SU-DHL-6 (cell line): ENCODE results near the gene NEU1.

Experiments
- EZH2phosphoT487 ChIP-seq: fragments of 200-600 bp; sonication (generic), shearing (Covaris generic); conservative IDR thresholded peaks from 2 replicates; pipeline ENCODE4 v1.6.1; 2018; ENCODE audit warnings: mild to moderate bottlenecking, antibody characterized with exemption, low read length, moderate library complexity, mixed read lengths
- TF ChIP-seq, protein P1 (sequence below): fragments of 200-600 bp; sonication (generic); IDR thresholded peaks from one replicate; pipeline ENCODE4 v1.5.1; 2017; ENCODE audit warnings: antibody characterized with exemption, mild to moderate bottlenecking, low read length, moderate library complexity; ENCODE audit not compliant: insufficient read depth, poor library complexity, severe bottlenecking

DNA sequence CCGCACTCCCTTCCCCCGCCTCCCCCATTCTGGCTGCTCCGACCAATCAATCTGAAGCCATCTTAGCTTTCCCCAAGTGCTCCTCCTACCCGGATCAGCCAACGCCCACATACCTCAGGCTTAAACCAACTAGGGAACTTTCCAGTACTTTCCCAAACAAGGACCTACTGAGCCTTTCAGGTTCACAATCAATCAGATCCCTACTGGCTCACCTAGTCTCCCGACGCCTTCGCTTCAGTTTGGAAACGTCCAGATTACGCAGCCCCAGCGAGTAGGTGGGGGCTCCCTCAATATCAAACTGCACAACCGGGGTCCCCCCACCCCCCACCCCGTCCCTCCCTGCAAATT lies 48.0 kb downstream of the NEU1 start:
- TF ChIP-seq, protein P1, sequence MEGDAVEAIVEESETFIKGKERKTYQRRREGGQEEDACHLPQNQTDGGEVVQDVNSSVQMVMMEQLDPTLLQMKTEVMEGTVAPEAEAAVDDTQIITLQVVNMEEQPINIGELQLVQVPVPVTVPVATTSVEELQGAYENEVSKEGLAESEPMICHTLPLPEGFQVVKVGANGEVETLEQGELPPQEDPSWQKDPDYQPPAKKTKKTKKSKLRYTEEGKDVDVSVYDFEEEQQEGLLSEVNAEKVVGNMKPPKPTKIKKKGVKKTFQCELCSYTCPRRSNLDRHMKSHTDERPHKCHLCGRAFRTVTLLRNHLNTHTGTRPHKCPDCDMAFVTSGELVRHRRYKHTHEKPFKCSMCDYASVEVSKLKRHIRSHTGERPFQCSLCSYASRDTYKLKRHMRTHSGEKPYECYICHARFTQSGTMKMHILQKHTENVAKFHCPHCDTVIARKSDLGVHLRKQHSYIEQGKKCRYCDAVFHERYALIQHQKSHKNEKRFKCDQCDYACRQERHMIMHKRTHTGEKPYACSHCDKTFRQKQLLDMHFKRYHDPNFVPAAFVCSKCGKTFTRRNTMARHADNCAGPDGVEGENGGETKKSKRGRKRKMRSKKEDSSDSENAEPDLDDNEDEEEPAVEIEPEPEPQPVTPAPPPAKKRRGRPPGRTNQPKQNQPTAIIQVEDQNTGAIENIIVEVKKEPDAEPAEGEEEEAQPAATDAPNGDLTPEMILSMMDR, result no peak
- TF ChIP-seq EZH2phosphoT487, result no peak
